NCI-H82 treated with DMSO at 0.1 percent for 48 hours (cell line): ENCODE measurements around the gene ATG5.
"Not testable (repeated sequence)": the region's sequence is repeated elsewhere in the genome, so short reads cannot be mapped to it uniquely, and the experiment has no call there.

Experiments used
- DNase-seq: peaks from one replicate; lab custom pipeline; 2025; ENCODE audit not compliant: unreplicated experiment; lab: John Stamatoyannopoulos, UW

ATG5 gene

DNA sequence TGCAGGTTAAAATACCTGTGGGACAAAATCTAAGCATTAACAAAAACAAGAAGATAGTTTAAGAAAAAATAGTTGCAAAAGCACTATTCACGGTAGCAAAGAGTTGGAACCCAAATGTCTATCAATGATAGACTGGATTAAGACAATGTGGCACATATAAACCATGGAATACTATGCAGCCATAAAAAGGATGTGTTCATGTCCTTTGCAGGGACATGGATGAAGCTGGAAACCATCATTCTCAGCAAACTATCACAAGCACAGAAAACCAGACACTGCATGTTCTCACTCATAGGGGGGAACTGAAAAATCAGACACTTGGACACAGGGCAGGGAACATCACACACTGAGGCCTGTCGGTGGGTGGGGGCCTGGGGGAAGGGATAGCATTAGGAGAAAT lies 65.8 kb downstream of the ATG5 start:
- not testable (repeated sequence) for DNase-seq

DNA sequence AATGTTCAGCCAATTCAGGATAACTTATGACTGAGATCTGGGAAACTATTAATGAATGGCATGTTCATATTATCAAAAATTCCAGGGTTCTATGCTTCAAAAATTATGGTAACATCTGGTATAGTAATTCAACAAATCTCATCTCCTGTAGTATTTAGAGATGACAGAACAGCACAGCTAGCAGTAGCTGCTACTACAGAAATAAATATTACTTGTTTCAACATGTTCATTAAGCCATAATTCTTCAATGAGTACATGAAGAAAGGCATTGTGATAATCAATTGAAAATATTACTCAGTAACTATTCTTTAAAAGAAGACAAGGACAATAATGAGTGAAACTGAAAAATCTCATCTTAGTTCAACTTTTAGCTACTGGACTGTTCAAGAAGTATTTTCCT lies 66.8 kb downstream of the ATG5 start:
- DNase-seq: no peak

DNA sequence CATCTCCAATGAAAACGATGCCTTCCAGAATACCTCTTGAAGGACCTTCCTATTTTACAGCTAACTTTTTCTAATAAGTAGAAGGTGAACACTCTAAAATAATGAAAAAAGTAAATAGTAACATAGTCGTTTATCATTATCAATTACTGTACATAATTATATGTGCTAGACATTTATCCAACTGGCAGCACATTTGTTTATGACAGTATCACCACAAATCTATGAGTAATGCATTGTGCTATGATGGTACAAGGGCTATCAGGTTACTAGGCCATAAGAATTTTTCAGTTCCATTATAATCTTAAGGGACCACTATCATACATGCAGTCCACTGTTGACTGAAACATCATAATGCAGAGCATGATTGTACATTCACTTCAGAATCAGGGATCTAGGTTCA lies 68.4 kb downstream of the ATG5 start:
- DNase-seq: no peak

DNA sequence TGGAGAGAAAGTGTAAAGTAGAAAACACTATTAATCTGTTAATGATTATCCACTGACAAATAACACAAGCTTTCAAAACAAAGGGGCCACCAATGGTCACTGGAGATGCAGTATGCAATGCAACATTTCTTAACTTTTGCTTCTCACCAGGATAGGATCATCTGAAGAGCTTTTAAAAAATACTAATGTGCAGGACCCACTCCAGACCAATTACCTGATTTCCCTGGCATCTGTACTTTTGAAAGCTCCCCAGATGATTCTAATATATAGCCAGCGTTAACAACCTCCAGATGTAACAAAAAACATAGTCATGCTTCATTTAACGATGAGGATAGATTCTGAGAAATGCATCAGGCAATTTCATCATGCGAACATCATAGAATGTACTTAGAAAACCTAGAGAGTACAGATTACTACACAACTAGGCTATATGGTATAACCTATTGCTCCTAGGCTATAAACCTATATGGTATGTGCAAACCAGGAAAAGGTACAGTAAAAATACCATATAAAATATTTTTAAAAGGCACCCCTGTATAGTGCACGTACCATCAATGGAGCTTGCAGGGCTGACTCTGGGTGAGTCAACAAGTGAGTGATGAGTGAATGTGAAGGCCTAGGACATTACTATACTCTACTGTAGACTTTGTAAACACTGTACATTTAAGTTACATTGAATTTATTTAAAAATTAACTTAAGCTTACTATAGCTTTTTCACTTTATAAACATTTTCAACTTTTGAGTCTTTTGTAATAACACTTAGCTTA lies 69.2 kb downstream of the ATG5 start:
- DNase-seq: no peak

DNA sequence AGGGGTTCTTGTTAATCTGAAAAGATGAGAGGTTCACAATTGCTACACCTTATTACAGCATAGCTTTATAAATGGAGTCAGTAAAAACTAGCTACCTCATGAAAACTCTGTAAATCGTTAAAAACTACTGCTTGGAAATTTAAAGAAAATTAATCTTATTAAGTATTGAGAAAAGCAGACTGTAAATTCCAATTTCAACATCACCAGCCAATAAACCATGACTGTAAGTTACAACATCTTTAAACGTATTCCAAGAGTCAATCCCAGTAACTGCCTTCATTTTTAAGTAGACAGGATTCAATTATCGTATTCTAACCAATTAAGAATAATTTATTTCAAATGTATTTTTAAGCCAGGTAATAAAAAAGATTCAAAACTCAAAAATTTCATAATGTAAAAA lies 70.3 kb downstream of the ATG5 start:
- no peak for DNase-seq

DNA sequence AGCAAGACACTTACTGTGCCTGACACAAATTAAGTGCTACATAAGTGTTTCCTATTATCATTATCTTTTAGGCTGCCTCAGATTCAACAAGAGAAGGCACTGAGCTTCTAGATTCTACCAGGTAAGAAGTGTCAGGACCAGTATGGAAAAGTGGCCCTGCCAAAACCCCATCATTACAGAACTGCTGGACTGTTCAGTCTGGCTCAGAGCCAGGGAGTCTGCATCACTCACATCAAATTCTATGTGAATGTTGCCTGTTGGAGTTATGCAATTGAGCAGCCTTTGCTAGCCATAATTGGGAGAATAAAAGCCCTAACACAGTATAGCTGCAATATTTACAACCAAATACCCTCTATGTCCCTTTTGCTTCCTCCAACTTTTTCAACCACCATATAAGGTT lies 70.9 kb downstream of the ATG5 start:
- DNase-seq: no peak

DNA sequence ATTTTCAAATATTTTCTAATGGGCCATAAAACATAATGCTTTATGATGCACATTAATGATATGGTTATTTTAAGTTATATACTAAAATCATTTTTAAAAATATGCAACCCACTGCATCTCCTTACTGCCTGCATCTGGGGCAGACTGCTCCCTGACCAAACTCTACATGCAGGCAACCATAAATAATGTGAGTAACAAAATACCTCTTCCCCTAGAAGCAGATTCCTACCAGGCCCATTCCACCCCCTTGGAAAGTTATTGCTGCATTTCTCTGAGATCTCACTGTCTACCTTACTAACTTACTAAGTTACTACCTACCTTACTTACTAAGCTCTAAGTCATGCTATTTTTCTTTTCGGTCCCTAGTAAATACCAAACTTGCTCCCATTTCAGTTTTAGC lies 71.8 kb downstream of the ATG5 start:
- DNase-seq: no peak

DNA sequence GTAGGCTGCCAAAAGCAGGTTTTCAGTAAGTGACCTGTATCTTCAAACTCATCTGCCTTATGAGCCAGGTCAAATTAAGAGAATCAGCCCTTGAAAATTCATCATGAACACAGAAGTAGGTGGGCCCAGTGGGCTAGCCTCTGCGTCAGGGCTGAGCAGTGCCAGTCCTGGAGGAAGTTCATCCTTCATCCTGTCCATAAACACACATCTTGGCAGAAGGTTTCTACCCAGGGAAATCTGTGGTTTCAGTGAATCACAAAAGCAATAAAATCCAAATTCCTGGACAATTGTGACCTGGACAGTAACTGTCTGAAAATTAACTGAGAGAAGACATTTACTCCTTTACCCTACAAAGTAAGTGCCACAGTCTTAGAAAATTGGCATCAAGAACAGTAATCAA lies 72.4 kb downstream of the ATG5 start:
- no peak for DNase-seq

DNA sequence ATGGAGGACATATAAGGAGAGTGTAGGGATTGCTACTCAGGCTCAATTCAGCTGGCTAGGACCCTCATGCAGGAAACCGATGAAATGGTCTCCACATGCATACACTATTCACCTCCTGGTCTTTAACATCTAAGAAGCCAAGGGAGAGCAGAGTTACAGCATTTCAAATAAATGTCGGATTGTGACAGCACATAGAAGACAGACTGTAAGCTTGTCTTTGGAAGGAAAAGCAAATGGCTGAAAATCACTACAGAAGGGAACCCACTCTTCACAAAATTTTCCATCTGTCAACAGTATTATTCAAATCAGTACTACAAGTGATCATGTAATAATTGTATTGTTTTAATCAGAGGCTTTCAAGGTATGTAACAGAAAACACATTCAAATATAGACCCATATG lies 72.9 kb downstream of the ATG5 start:
- DNase-seq: no peak

DNA sequence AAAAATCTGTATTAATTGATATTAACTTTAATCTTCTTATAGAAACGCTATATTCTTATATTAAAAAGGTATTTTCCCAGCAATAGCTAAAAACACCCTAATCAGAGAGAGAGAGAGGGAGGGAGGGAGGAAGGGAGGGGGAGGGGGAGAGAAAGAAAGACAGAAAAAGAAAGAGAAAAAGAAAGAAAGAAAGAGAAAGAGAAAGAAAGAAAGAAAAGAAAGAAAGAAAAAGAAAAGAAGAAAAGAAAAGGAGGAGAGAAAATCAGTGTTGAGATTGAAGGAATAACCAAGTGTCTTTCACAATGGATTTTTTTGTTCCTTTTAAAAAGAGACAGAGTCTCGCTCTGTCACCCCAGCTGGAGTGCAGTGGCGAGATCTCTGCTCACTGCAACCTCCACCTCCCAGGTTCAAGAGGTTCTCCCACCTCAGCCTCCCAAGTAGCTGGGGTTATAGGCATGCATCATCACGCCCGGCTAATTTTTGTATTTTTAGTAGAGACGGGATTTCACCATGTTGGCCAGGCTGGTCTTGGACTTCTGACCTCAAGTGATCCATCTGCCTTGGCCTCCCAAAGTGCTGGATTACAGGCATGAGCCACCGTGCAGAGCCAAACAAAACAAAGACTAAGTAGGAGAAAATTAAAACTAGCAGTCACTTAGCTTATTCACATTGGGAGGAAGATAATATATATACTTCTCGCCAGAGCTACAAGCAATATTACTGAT lies 73.9 kb downstream of the ATG5 start:
- not testable (repeated sequence) for DNase-seq

DNA sequence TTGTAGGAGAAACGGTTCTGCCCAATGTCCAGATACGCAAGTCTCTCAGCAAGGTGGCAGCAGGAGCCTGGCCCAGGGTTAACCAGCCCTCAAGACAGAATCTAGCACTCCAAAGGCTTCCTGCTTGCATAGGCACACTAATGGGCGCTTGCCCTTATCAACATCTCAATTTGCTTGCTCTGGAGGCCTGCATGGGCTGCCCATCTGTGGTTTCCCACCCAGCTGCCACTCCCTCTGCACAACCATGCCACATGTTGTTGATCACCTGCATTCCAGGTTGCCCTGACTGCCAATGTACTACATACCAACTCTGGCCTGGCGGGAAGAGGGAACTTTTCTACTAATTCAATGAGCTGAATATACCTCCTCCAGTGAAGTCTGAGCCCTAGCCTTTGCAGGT lies 74.6 kb downstream of the ATG5 start:
- no peak for DNase-seq

DNA sequence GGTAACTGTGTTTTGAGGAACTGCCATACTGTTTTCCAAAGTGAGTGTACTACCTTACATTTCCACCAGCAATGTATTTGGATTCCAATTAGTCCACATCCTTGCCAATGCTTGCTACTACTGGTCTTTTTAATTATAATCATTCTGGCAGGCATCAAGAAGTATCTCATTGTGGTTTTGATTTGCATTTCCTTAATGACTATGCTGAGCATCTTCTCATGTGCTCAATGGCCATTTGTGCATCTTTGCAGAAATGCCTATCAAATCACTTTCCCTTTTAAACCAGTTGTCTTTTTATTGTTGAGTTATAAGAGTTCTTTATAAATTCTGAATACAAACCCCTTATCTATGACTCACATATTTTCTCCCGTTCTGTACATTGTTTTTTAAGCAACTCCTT lies 75.9 kb downstream of the ATG5 start:
- DNase-seq: no peak

DNA sequence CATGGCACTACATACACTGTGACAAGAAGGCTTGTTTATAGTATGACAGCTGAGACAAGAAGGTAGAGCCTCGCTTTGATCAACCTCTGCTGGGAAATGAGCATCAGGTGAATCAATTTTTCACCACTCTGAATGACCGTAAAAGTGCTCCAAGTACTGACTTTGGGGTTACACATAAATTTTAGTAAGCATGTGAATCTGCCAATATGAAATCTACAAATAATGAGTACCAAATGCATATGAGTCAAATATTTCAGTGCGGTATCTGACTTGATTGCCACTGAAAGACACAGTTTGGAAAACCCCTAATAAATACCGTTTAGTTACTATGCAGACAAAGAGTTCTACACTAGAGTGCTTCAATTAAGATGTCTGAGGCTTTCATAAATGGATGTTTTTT lies 77.8 kb downstream of the ATG5 start:
- no peak for DNase-seq

DNA sequence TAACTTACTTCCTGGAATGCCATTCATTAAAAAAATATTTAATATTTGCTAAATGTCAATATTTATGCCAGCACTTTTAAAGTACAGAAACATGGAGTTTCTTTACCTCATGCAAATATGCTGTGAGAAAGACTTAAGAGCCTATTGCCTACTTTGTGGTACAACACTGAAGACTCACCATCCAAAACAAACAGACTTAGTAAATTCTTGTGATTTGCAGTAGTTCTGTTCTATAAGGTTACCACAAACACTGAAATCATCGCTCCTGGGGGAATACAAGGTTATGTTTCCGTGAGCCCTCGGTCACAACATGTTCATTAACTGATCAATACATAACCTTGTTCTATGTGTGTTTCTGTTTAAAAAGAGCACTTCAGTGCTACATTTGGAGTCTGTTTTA lies 78.3 kb downstream of the ATG5 start:
- no peak for DNase-seq

DNA sequence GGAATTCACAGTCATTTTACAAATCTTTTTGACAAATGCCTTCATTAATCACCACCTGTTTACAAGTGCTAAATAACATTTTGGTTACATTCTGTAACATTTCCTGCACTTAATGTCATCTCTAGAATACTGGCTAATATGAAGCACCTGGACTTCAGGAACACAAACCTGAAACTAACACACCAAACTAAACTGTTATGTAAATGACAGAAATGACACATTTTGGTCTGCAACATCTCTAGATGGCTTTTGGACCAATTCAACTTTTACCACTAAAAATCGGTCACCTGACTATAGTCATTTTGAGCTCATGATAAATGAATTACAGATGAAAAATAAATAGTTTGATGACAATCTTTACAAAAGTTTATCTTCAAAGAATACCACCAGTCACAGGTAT lies 80.6 kb downstream of the ATG5 start:
- DNase-seq: no peak

DNA sequence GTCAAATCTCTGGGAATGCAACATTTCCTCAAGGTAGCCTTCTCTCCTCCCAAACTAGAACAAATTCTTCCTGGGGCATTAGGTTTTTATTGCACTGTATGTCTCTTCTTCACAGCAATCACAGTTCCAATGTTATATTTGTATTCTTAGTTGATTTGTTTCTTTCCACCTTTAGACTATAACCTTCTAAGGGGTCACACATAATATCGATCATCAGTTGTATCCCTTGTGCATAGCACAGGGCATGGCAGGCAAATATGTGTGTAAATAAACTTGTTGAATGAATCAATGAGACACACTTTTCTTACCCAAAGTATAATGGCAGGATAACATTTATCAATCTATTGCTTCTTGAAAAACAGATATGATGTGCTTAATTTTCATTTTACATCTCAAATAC lies 81.0 kb downstream of the ATG5 start:
- DNase-seq: no peak

DNA sequence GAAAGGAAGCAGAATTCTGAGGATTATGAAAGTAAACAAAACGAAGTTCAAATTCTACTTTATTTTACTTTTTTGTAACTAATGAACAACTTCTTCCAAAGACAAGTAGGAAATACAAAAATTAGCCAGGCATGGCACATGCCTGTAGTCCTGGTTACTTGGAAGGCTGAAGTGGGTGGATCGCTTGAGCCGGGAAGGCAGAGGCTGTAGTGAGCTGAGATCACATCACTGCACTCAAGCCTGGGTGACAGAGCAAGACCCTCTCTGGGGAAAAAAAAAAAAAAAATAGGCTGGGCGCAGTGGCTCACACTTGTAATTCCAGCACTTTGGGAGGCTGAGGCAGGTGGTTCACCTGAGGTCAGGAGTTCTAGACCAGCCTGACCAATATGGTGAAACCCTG lies 82.3 kb downstream of the ATG5 start:
- no peak for DNase-seq

DNA sequence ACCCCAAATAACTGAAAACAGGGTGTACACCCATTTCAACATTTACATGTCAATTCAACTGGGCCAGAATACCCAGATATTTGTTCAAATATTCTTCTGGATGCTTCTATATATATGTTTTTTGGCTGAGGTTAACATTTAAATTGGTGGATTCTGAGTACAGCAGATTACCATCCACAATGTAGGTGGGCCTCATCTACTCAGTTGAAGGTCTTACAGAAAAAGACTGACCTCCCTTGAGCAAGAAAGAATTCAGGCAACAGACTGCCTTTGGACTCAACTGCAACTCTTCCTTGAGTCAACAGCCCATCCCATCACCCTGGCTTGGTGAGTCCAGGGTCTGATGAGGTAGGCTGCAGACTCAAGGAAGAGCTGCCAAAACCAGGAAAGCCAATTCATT lies 84.1 kb downstream of the ATG5 start:
- DNase-seq: no peak

DNA sequence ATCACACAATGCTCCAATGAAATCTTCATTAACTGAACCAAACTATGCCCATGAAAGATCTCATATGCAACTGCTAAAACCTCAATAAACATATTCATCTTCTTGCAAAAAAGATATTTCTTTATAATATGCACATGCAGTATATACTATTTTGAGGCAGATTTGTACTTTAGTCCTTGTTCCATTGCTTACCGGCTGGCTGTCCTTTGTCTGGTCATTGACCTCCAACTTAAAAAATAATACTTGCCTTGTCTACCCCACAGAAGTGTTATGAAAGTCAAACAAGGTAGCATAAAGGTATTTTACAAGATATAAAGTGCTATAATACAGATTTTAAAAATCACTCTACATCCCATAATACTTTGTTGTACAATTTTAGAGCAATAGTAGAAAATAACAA lies 88.3 kb downstream of the ATG5 start:
- no peak for DNase-seq

DNA sequence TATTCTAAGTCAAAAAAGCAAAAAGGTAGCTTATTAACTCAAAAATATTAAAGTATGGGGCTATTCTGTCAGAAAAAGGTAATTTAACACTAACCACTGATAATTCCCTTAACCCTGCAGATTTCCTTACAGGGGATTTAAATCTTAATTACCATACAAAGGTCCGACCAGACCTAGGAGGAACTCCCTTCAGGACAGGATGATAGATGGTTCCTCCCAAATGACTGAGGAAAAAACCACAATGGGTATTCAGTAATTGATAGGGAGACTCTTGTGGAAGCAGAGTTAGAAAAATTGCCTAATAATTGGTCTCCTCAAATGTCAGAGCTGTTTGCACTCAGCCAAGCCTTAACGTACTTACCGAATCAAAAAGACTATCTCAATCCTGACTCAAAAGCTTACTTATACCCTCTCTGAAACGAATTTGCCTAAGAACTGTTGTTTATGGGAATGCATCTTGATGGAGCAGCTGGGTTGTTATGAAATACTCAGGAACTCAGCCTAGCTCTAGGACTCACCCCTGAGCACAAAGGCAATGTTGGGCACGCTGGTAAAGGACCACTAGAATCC lies 95.6 kb downstream of the ATG5 start:
- not testable (repeated sequence) for DNase-seq

DNA sequence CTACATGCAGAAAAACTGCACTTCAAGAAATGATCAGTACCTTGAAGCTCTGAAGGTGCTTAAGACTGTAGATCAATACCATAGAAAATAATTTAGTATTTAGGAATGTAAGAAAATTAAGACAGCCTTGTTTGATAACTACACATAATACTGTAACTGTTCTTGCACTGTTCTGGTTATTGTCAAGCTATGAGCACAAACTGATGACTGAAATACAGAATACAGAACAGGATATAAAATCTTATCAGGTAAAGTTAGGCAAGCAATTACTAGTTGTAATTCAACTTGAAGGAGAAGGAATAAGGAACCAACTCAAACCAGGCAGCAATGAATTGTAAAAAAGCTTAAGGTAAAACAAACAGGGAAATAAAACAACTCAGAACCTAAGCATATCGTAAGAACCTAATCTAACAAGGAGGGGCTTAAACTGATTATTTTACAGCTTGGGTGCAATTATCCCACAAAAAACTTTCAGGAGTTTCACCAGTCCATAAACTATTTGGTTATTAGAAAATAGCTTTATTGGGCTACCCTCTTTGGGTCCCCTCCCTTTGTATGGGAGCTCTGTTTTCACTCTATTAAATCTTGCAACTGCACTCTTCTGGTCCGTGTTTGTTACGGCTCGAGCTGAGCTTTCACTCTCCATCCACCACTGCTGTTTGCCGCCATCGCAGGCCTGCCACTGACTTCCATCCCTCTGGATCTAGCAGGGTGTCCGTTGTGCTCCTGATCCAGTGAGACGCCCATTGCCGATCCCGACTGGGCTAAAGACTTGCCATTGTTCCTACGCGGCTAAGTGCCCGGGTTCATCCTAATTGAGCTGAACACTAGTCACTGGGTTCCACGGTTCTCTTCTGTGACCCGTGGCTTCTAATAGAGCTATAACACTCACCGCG lies 97.7 kb downstream of the ATG5 start:
- no peak for DNase-seq
